Measurements from ENCODE around the gene DGCR2.
"Not testable (repeated sequence)": the region's sequence is repeated elsewhere in the genome, so short reads cannot be mapped to it uniquely, and the experiment has no call there.

The DGCR2 gene

DNA sequence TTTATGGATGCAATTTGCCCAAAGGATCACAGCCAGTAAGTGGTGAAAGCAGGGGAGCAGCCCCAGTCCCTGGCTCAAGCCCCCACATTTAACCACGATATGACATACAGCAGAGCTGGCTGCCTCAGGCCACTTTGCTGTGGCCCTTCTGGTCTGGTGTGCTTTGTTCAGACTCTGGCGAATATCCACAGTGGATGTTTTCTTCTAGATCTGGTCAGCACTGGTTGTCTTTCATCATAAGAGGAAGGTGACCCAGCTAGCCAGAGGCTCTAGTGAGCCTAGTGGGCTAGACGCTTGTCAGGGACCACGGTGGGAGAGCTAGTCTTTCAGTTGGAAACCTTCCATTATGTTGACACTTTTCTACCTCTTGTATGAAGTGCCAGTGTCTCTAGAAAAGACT lies 42.5 kb downstream of the DGCR2 start:
- no peak for DNase-seq

DNA sequence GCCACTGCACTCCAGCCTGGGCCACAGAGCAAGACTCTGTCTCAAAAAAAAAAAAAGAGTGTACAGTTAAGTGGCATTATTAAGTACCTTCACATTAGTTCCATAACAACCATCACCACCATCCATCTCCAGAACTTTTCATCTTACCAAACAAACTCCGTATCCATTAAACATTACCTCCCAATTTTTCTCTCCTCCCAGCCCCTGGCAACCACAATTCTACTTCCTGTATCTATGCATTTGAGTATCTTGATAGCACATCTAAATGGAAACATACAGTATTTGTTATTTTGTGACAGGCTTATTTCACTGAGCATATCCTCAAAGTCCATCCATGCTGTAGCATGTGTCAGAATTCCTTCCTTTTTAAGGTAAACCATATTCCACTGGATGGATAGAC lies 46.8 kb downstream of the DGCR2 start:
- no peak for DNase-seq

DNA sequence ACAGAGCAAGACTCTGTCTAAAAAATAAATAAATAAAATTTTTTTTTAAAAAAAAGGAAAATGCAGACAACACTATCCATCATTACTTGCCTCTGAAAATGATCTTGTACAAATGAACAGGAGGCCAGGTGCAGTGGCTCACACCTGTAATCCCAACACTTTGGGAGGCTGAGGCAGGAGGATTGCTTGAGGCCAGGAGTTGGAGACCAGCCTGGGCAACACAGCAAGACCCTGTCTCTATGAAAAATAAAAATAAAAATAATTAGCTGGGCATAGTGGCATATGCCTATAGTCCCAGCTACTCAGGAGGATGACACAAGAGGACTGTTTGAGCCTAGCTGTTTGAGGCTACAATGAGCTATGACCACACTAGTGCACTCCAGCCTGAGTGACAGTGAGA lies 49.4 kb downstream of the DGCR2 start:
- not testable (repeated sequence) for DNase-seq

DNA sequence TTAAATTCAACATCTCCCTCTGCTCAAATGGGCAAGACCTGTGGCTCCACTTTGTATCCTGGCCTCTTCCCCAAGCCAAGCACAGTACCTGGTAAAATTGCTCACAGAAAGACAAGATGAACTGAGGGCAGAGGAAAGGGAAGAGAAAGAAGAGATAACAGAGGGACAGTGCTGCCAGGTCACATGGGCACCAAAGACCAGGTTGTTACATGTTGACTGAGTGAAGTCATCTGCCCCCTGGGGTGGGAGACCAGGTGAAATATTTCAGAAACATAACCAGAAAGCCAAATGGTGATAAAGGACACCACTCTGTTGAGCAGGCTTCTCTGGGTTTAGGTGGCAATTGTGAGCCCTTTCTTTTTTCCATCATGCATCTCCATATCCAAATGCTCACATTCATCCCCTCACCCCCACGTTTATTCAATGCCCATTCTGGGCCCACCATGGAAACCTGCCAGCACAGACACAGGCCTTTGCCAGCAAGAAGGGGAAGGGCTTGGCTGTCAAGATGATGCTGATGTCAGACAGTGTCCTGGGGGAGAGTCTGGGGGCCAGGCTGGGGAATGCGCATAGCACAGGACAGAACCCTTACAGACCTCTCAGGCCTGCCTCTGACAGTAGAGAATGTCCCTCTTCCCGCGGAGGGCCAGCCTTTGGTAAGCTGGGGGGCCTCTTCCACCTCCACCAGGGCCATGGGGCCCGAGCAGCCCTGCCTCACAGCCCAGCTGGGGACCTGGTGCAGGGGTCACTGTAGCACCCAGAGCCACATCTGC lies 51.6 kb downstream of the DGCR2 start:
- no peak for DNase-seq

DNA sequence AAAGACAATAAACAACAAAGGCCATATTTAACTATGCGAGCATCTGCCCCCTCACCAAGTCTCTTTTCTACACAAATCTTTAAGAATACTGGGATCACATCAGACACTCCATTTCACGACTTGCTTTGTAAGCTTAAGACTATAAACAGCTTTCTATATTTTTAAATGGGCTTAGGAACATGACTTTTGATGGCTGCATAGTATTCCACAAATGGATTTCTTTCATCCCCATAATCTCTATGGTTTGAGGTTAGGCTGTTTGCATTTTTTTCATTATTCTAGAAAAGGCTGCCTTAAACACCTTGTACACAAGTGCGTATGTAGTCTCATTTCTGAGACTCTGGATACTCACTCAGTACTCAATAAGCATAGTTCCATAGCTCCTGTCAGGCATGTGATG lies 52.8 kb downstream of the DGCR2 start:
- DNase-seq = no peak

DNA sequence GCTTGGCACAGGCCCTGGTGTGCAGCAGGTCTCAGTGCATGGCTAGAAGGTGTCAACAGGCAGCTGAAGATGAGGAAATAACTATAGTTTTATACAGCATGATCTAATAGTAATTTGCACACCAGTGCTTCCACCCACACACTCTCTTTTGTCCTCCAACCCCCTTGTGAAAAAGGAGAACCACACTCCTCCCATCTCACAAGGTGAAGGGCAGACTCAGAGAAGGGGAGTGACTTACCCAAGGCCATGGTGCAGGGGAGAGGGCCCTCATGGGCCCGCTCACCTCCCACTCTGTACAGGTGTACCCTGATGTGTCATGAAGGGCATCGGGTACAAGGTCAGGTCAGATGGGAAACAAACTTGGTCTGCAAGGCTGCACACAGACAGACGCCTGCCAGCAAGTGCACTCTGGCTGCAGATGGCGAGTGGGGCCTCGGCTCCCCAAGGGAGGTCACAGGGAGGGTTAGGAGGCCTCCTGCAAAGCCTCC lies 53.4 kb downstream of the DGCR2 start:
- no peak for DNase-seq

DNA sequence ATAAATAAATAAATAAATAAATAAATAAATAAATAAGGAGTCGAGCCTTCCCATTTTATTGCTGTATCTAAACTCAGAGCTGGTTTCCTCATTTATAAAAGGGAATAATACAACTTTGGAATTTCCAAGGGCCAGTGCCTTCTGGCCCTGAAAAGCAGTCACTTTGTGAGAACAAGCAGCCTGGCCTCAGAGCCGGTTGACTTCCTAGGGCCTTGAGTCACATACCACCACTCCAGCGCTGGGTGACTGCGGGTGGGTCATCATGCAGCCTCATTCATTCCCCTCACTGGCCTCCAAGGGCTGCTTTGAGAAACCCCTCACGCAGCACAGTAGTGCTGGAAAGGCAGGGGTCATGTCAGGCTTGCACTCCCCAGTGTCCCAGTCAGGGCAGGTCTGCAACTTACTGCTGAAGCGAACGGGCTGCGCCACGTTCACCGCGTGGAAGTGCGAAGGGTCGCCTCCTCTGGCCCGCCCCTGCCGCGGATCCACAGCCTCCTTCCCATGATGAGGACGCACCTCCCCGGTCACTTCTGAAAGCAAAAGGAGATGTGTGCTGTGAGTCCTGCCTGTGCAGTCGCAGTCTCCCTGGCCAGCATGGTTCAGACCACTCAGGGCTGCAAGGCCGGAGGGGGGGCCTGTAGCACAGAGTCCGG lies 54.4 kb downstream of the DGCR2 start:
- DNase-seq = no peak

DNA sequence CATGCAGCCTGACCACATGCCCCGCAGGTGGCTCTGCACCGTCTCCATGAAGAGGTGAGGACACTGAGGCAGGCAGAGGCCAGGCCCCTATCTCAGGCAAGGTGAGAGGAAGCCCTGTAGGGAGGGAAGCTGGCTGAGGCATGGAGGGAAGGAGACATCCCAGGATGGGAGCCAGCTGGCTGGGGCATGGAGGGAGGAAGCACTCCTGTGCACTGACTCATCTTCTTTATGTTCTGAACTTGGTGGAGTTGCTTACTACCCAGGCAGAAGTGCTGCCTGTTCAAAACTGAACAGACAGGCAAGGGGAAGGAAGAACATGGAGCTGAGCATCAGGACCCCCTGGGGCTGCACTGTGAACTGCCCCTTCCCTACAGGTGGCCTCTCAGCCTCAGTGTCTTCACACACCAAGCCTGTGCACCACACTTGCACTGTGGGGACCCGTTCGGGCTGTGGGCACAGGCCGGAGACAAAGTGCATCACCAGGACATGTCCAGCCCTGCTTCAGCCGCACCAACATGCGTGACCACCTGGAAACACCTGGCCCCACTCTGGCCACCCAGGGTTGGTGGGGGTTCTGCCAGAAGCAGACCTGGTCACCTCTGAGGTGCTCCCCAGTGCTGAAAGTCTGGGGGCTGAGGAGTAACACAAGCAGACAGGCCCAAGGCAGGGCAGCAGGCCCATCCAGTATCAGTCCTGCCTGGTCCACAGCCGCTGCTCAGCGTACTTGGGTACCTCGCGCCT lies 55.5 kb downstream of the DGCR2 start:
- no peak for DNase-seq

DNA sequence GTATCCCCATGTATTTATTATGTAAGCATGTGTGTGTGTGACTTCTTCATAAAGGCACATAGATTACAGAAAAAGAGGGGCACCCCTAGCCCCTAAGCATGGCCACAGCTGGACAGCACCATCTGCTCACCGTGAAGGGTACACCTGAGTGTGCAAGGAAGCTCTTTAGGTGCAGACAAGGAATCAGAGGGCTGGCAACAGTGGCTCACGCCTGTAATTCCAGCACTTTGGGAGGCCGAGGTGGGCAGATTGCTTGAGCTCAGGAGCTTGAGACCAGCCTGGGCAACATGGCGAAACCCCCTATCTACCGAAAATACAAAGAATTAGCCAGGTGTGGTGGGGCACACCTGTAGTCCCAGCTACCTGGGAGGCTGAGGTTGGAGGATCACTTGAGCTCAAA lies 56.3 kb downstream of the DGCR2 start:
- DNase-seq = no peak

DNA sequence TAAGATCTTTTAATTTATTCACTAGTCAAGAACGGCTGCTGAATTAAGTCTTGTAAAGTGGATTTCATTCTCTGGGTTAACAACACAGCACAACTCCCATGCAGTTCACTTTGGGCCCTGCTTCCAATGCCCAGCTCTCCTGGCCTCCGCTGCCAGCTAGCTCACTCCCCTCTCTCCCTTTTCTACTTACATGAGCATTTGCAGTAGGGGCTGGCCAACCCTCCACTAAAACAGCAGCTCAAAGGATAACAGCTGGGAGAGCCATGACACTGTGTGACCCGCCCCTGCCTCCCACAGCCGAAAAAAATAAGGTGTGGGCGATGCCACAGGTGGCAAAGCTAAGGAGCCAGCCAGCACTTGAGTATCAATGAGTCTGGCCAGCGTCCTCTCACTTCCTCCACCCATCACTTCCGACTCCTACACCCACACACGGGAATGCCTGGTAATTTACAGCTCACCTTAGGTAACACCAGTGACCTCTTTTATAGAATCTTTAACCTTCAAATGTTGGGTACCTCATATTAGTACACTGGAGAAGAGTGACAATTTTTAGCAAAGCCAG lies 56.8 kb downstream of the DGCR2 start:
- no peak for DNase-seq

DNA sequence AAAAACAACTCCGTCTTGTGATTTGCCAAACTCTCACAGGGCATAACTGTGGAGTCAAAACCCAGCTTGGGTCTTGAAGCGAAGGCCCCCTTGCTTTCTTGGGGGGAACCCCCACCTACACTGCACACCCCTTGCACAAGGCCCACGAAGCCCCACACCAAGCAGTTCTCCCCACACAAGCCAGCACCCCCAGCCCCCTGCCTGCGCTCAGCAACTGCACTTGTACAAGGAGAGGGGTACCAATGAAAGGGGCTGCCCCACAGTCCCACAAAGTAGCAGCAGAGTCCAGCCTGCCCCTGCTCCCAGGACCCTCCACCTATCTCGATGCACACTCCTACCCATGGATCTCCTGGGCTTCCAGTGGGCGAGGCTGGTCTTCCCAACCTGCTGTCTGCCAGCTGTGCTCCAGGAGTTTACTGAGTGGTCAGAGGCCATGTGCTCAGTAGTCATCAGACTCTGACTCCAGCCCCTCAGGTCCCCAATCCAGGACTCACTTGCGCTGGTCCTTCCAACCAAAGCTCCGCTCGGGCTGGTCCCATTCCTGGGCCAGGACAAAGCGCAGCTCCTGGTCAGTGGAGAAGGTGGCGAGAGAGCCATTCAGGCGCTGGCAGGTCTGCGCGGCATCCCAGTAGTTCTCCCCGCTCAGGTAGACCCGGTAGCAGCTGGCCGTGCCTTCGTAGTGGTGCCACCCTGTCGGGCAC lies 57.7 kb downstream of the DGCR2 start:
- DNase-seq = no peak

DNA sequence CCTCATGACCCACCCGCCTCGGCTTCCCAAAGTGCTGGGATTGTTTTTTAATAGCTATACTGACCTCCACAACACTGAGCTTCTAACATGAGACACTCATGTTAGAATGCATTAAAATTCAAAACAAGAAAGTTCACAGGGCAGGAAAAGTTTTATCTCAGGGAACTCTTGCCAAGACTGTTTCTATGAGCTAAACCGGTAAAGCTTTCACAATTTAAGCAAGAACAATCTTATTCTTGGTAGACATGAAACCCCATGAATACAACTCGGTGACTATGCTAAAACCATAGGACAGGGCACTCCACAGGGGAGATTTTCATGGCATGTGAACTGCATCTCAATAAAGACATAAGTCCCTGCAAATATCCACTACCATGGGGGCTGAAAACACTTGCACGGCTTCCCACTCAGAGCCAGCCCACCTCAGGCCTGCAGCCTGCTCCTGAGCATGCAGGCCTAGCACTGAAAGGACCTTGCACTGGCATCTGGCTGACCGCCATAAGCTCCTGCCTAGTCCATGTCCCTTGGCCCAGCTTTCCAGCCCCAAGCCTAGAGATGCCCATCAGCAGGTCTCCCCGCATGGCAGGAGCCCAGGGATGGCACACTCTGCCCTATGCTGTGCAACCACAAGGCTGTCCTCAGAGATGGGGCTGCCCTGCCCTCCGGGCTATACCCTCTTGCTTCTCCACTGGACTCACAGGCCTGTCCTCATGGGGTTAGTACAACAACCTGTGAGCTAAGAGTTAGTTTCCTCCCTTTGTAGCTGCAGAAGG lies 58.4 kb downstream of the DGCR2 start:
- no peak for DNase-seq

DNA sequence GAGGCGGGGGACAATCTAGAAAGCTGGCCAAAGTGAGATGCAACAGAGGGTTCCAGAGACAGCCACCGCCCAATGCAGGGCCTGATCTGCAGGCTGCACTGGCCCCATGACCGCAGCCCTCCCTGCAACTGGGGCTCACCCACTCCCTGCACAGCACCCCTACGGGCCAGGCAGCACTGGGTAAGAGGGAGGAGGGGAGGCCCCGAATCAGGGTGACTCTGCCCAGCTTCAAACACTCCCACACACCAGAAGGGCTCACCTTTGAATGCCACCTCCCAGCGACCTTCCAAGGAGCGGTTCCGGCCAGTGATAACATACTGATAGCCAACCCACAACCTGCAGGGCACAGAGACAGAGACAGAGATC lies 59.3 kb downstream of the DGCR2 start:
- DNase-seq = no peak

DNA sequence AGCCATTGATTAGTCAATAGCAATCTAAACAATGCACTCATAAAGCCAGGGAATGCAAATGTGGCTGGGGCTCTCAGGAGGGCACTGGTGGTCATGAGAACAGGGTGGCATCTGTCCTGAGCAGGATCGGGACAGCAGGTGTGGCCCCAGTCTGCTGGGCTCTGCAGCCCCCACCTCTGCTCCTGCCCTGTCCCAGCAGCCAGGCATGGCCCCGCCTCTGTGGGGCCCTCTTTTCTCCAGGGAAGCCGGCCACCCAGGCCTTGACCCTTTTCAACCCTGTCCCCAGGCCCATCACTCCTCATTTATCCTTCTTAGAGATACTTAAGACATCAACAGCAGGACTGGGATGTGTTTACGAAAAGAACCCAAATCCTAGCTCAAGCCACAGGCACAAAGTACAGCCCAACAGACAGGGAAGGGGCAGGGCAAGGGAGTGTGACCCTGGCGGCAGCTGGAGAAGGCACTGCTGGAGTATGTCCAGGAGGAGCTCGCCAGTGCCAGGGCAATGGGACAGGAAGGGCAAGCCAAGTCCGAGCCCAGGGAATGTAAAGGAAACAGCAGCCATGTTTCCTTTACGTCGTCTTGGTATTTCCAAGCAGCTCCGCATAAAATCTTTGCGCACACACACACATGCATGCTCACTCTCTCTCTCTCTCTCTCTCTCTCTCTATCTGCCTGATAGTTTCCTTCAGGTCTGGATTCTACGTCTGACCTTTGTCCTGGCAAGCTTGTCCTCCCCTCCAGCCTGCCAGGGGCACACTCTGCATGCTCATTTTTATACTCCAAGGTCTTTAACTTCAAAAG lies 59.9 kb downstream of the DGCR2 start:
- no peak for DNase-seq

DNA sequence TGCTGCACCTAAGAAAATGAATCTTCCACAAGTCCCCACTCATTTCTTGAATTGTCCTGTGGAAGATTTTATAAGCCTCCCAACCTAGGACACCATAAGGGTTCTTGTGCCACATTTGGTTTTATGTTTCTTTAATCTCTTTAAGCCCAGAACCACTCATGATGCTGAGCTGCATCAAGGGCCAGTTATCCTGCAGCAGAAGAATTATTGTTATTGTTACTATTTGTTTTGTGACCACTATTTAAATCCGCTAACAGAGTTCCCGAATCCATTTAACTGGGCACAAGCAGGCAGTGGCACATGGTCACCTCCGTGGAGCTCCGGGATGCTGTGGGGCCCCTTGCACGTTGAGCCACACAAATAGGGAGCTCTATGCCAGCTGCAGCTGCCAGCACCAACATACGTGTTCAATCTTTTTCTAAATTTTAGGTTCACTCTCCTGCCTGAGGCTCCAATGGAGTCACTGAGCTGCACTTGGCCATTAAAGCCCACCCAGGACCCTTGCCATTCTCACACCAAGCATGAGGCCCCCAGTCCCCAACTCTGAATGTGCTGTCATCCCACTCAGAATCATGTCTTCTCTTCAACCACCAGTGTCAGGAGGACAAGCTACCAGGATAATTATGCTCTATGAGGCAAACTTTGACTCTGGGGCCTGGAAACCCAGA lies 60.6 kb downstream of the DGCR2 start:
- no peak for DNase-seq

DNA sequence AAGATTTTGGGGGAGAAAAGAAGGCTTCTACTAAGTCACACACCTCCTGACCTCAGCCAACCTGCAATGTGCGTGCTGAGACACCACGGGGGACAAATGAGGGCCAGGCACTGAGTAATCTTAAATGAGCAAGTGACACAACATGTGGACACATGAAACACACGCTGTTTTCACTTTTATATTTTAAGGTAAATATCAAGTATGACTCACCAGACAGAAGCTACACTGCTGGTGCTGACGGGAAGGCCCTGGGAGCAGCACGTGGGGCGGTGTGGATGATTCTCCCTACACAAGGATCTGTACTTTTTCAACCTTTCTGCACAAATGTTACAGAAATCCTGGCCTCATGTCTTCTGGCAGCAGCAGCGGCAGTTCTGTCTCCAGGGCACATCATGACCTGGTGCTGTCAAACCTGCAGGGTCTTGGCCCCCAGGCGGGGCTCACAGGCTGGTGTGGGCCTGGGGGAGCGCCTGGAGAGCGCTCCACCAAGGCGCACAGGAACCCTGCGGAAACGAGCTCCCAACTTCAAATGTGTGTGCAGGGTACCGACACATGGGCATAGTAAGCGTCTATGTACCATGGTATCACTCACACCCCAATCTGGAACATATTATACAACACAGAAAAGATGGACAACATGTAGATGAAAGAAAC lies 61.7 kb downstream of the DGCR2 start:
- no peak for DNase-seq

DNA sequence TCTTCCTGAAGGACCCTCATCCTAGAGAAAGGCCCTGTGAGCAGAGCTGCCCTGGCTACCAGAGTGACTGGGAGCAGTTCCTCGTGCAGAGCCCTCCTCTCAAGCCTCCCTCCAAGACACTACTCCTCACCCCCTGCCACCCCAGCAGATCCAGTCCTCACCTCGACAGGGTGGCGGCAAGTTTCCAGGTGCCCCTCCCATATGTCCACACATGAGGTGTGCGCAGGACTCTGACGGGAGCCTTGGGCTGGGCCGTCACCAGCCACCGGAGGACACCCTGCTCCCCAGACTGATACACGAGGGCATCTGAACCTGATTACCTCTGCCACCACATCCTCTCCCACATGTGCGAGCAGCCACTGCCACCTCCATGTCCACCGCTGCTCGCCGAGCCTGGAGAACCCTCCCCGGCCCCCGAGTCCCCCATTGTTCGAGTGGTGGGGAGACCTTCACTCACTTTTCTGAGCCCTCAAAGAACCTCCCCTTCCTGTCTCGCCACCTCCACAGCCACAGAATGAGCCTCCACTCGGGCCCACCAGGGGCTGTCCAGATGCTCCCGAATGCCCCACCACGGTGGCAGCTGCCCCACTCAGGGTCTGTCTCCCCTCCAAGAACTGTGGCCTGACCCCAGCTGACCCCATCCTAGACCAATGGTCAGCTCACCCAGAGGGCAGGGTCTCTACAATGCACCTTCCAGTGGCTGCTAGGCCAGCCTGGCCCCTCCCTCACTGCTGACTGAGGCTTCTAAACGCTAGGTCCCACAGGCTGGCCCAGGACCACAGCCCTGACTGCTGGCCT lies 62.5 kb downstream of the DGCR2 start:
- DNase-seq = no peak

DNA sequence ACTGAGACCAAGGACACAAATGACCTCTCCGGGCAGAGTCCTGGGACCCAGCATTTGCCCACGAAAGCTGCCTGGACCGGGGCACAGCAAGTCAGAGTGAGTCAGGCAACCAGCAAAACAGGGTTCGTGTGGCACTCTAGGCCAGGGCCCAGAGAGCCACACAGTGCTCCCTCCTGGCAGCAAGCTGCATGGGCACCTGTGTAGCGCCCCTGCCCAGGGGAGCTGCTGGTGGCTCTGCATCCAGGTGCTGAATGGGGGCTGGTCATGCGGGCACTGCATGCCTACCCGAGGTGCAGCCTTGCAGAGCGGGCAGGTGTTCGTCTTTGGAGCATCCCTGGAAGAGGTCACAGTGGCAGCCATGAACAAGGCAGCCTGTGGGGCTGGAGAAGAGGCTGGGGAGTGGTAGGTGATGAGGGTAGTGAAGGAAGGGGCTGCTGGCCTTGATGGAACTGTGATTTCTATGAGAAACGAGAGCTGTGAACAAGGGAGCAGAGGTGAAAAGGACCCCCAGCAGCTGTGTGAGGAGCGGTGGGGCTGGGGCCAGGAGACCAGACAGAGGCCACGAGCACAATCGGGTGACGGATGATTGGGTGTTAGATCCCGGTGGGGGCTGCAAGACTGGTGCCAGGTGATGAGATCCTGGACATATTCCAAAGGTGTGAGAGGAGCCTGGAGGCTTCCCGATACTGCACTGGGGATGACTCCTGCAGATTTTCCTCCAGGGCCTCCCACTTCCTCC lies 63.3 kb downstream of the DGCR2 start:
- DNase-seq = no peak
